22Rv1 (cell line): Measurements from ENCODE around the gene WDR76.

ENCODE experiments used
- CTCF ChIP-seq: fragments of 450-650 bp; IDR thresholded peaks from 2 replicates; pipeline ENCODE4 v1.5.1; 2017; ENCODE audit warnings: mild to moderate bottlenecking
- ZFX ChIP-seq: fragments of 450-650 bp; IDR thresholded peaks from 2 replicates; pipeline ENCODE4 v1.6.1; 2017; ENCODE audit warnings: antibody characterized with exemption, borderline replicate concordance

DNA sequence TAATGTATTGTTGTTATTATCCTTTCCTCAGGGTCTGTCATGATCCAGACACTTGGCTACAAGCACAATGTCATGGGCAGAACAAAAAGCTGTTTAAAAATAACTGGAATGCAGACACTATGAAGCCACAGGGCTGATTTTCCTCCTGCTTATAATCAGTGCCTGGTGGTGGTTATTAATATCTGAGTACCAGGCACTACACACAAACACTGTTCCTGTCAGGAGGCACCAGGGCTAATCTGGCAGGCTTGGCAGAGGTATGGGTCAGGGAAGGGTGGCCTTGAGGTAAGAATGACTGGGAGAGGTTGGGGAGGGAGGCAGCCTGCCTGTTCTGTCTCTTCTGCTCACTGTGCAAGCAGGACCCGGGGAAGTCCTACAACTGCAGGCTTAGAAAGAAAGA is 67.2 kb downstream of the WDR76 start:
- TF ChIP-seq CTCF (no peak), ZFX (no peak)
